Measurements from ENCODE around the gene UNC5CL.

- no peak for TF ChIP-seq EZH2phosphoT487 (IDR thresholded peaks at IDR 0.05; ENCODE audit: borderline replicate concordance)
- no peak for TF ChIP-seq CTCF (conservative IDR thresholded peaks at IDR 0.05; ENCODE audit: low read length)
Observed at GRCh38 chr6:41025966-41026530, 13.0 kb downstream of the UNC5CL start.
